GM19468 (cell line): ENCODE measurements around the gene SLC41A3.
"Not testable (repeated sequence)": the region's sequence is repeated elsewhere in the genome, so short reads cannot be mapped to it uniquely, and the experiment has no call there.

Experiments used
- ATAC-seq: cut with Tn5 transposase; IDR thresholded peaks from one replicate; pipeline ENCODE4 v1.9.1; 2021; ENCODE audit warnings: mild to moderate bottlenecking, moderate library complexity, moderate number of reproducible peaks; ENCODE audit not compliant: unreplicated experiment; ENCODE audit errors: extremely low read depth

Gene SLC41A3

GRCh38 chr3:125965505-125965904 is 118.4 kb downstream of the SLC41A3 start:
- ATAC-seq, result no peak

- ATAC-seq, result not testable (repeated sequence)
These were observed 120.1 kb downstream of the SLC41A3 start for GRCh38 chr3:125963834-125964233.

GRCh38 chr3:125961289-125961589 is 122.7 kb downstream of the SLC41A3 start:
- no peak for ATAC-seq

- ATAC-seq, result no peak
These were observed 123.3 kb downstream of the SLC41A3 start for GRCh38 chr3:125960456-125961288.

- no peak for ATAC-seq
These were observed 123.9 kb downstream of the SLC41A3 start for GRCh38 chr3:125960066-125960424.

- ATAC-seq, result no peak
These were observed 124.4 kb downstream of the SLC41A3 start for GRCh38 chr3:125959317-125960065.

- ATAC-seq, result no peak
These were observed 125.2 kb downstream of the SLC41A3 start for GRCh38 chr3:125958511-125959316.

DNA sequence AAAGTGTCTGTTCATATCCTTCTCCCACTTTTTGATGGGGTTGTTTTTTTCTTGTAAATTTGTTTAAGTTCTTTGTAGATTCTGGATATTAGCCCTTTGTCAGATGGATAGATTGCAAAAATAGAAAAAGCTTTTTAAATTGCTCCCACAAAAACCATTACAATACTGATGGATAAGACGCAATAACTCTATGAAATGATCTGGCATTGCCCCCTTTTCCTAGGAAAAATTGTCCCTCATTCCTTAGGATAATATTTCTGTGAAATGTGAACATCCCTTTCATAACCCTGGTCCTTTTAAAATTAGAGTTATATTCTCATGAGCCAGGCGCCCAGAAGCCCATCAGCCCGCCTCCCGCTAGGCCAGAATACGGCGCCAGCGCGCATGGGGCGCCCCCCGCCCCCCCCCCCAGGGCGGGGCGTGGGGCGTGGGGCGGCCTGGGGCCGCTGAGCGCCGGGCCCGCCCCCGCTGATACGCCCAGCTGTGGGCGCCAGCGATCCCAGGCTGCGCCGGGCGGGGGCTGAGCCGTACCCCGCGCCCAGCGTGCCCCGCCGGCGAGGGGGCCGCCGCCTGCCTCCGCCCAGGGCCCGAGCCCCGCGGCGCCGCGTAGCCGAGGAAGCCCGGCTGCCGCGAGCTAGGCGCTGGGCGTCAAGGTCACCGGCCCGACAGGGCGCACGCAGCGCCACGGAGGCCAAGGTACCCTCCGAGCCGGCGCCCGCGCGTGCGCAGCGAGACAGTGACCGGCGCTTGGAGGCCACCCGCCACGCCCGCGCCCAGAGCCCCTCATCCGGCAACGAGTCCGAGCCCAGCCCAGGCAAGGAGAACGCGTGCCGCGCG is 126.0 kb downstream of the SLC41A3 start:
- ATAC-seq, result no peak

DNA sequence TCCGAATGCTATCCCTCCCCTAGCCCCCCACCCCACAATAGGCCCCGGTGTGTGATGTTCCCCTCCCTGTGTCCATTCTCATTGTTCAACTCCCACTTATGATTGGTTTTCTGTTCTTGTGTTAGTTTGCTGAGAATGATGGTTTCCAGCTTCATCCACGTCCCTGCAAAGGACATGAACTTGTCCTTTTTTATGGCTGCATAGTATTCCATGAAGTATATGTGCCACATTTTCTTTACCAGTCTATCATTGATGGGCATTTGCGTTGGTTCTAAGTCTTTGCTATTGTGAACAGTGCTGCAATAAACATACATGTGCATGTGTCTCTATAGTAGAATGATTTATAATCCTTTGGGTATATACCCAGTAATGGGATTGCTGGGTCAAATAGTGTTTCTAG is 126.9 kb downstream of the SLC41A3 start:
- not testable (repeated sequence) for ATAC-seq
